ENCODE measurements around the gene FRMD4B.

FRMD4B gene

DNA sequence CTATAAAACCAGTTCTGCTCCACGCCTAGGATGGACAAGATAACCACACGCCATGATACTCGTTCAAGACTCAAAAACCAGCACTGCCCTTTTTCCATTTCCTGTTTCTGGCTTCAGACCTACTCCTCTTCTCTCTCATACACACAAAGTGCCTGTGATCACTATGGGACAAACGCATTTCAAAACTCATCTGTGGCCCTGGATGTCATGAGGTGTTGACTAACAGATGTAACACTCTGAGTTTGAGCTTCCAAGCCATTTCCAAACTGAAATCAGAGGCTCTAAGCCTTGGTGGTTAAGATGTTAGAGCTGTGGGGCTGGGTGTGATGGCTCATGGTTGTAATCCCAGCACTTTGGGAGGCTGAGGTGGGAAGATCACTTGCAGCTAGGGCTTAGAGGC is 207.8 kb downstream of the FRMD4B start:
- peaks cover 22% of the 10 kb centered on the region for H3K4me1 ChIP-seq (ENCODE audit: control insufficient read depth, insufficient read depth, low read length)
- H3K36me3 ChIP-seq (ENCODE audit: insufficient read depth, low read length): no peaks in the 10 kb centered on the region

DNA sequence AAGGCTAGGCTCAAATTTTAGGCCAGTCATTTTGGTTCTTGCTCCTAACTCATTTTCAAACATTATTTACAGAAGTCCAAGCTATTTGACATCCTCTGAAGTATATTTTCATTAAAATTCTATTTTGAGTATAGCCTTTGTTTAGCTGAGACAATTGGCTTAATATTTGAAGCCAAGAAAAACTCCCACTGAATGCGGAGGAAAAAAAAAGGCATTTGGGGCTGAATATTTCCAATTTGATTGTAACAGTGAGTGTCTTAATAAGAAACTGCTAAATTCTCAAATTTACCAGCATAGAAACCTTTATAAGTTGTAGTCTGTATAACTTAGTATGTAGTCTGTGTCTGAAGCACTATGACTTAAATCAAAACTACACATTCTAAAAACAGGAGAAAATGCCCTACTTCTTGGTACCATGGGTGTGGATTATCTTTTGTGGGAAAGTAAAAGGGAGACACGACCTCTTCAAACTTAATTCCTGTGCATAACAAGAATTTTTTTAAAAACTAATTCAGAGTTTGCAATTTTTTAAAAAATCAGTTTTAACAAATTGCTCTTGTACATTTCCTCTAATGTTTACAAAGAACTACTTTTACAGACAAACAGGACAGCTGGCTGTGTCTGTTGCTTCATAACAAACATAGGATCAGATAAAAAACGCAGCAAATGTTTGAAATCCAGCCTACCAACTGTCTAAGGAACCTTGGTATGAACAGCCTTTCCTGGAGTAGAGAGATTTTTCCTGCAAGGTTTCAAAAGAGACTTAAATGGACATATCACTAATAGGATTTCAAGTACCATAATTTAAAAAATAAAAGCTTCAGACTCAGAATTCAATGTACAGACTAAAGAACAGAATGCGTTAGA is 210.8 kb downstream of the FRMD4B start:
- H3K36me3 ChIP-seq (ENCODE audit: insufficient read depth, low read length): no peaks in the 10 kb centered on the region

More for the DNA sequence above, 207.8 kb downstream of the FRMD4B start:
- no peaks in the 10 kb centered on the region for H3K9me3 ChIP-seq (replicated peaks; ENCODE audit: low read length)
- no peak overlapping the region for H3K4me2 ChIP-seq (ENCODE audit: low read length)
- H3K4me3 ChIP-seq (ENCODE audit: low read length): no peak overlapping the region
- H3K9ac ChIP-seq (ENCODE audit: low read depth, low read length): no peak overlapping the region
- H3K27me3 ChIP-seq (ENCODE audit: control insufficient read depth, insufficient read depth, low read length): no peaks in the 10 kb centered on the region

DNA sequence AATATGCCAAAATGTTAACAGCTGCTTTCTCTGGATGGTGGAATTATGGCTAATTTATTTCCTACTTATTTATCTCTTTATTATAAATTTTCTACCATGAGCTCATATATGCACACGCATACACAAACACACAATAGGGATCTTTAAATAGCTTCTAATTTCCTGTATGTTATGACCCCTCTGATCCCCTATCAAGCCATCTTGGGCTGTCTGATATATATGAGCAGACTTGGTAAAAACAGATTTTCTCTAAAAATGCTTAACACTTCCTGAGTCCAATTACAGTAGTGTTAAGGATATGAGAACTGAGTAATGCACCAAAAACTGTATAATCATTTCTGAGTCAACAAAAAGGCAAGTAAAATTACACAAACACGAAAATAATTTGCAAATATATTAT is 211.4 kb downstream of the FRMD4B start:
- H3K9me3 ChIP-seq (replicated peaks; ENCODE audit: low read length): no peaks in the 10 kb centered on the region
- no peak overlapping the region for H3K4me3 ChIP-seq (ENCODE audit: low read length)
- H3K4me2 ChIP-seq (ENCODE audit: low read length): no peak overlapping the region
- H3K36me3 ChIP-seq (ENCODE audit: insufficient read depth, low read length): no peaks in the 10 kb centered on the region
- no peaks in the 10 kb centered on the region for H3K27me3 ChIP-seq (ENCODE audit: control insufficient read depth, insufficient read depth, low read length)
- peaks cover 4% of the 10 kb centered on the region for H3K4me1 ChIP-seq (ENCODE audit: control insufficient read depth, insufficient read depth, low read length)
- no peak overlapping the region for H3K9ac ChIP-seq (ENCODE audit: low read depth, low read length)

More for the DNA sequence above, 210.8 kb downstream of the FRMD4B start:
- H3K27me3 ChIP-seq (ENCODE audit: control insufficient read depth, insufficient read depth, low read length): no peaks in the 10 kb centered on the region
- no peak overlapping the region for H3K4me3 ChIP-seq (ENCODE audit: low read length)
- H3K9me3 ChIP-seq (replicated peaks; ENCODE audit: low read length): no peaks in the 10 kb centered on the region
- H3K9ac ChIP-seq (ENCODE audit: low read depth, low read length): no peak overlapping the region
- H3K4me2 ChIP-seq (ENCODE audit: low read length): no peak overlapping the region
- peaks cover 4% of the 10 kb centered on the region for H3K4me1 ChIP-seq (ENCODE audit: control insufficient read depth, insufficient read depth, low read length)

DNA sequence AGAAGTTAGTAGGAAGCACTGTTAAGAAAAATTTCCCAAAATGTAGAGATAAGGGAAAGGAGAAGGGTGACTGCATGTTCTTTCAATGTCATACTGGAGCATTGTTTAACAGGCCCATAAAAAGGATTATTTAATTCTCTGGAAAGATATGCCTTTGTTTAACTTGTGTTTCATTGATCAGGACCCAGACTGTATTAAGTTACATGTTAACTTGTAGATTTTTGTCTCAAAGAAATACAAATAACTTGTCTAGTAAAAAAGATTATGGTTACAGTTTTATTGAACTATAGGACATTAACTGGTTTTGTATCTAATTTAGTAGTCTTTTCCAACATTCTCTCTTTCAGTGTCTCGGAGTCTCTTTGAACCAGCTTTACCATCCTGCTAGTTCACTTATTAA is 213.8 kb downstream of the FRMD4B start:
- Histone ChIP-seq H3K36me3 (ENCODE audit: insufficient read depth, low read length) (no peaks in the 10 kb centered on the region), H3K4me1 (ENCODE audit: control insufficient read depth, insufficient read depth, low read length) (peaks cover 4% of the 10 kb centered on the region), H3K27me3 (ENCODE audit: control insufficient read depth, insufficient read depth, low read length) (no peaks in the 10 kb centered on the region), H3K9me3 (replicated peaks; ENCODE audit: low read length) (no peaks in the 10 kb centered on the region), H3K4me3 (ENCODE audit: low read length) (no peak overlapping the region), H3K4me2 (ENCODE audit: low read length) (no peak overlapping the region), H3K9ac (ENCODE audit: low read depth, low read length) (no peak overlapping the region)

DNA sequence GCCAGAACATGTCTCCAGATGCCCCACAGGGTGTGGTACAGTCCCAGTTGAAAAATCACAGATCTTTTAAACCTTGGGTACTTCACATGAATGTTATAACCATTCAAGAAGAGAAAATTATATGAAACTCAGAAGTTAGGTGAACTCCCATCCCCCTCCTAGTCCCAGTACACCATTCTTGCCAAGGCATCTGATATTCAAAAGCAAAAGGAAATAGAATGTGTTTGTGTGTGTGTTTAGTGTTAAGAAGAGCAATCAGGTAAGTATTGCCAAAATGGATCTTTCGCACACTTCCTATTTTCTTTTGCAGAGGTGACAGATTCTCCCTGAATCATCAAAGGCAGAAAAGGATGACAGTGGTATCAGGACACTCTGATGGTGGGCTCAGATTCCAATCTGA is 219.4 kb downstream of the FRMD4B start:
- Histone ChIP-seq H3K36me3 (ENCODE audit: insufficient read depth, low read length) (no peaks in the 10 kb centered on the region), H3K9ac (ENCODE audit: low read depth, low read length) (no peak overlapping the region), H3K4me1 (ENCODE audit: control insufficient read depth, insufficient read depth, low read length) (no peaks in the 10 kb centered on the region), H3K4me3 (ENCODE audit: low read length) (no peak overlapping the region), H3K27me3 (ENCODE audit: control insufficient read depth, insufficient read depth, low read length) (no peaks in the 10 kb centered on the region), H3K4me2 (ENCODE audit: low read length) (no peak overlapping the region), H3K9me3 (replicated peaks; ENCODE audit: low read length) (no peaks in the 10 kb centered on the region)

DNA sequence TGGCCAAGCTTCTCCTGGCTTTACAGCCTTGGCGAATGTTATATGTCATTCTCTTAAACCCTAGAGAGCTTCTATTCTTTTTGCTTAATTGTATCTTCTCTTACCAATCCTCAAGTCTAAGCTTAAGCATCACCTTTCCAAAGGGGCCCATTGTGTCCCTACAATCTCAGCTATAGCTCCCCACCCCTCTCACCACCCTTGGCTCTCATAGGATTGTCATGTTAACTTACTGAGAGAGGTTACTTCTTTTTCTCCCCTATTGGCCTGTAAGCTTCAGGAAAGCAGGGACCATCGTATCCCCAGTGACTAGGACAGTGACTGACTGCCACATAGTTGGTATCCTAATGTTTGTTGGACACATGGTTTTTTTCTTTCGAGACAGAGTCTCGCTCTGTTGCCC is 220.1 kb downstream of the FRMD4B start:
- Histone ChIP-seq H3K4me1 (ENCODE audit: control insufficient read depth, insufficient read depth, low read length) (no peaks in the 10 kb centered on the region), H3K36me3 (ENCODE audit: insufficient read depth, low read length) (no peaks in the 10 kb centered on the region), H3K9me3 (replicated peaks; ENCODE audit: low read length) (no peaks in the 10 kb centered on the region), H3K4me2 (ENCODE audit: low read length) (no peak overlapping the region), H3K27me3 (ENCODE audit: control insufficient read depth, insufficient read depth, low read length) (no peaks in the 10 kb centered on the region), H3K9ac (ENCODE audit: low read depth, low read length) (no peak overlapping the region), H3K4me3 (ENCODE audit: low read length) (no peak overlapping the region)

DNA sequence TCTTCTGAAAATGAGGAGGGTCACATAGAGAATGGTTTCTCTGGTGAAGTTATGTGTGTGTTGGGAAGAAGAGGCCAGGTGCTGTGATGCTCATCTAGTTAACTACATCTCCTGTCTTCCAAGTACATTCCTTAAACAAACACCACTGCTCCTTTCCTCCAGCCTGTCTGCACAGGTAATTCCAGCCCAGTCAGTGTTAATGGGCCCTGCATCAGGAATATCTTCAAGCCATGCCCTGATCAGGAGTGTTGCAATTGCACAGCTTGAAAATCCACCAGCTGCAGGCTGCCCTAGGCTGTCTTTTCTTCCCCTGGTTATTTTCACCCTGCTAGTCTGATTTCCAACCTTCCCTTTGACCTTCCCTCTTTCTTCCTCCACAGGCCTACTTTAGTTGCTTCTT is 221.6 kb downstream of the FRMD4B start:
- H3K9ac ChIP-seq (ENCODE audit: low read depth, low read length): no peak overlapping the region
- no peak overlapping the region for H3K4me2 ChIP-seq (ENCODE audit: low read length)
- no peaks in the 10 kb centered on the region for H3K36me3 ChIP-seq (ENCODE audit: insufficient read depth, low read length)
- no peaks in the 10 kb centered on the region for H3K4me1 ChIP-seq (ENCODE audit: control insufficient read depth, insufficient read depth, low read length)
- H3K4me3 ChIP-seq (ENCODE audit: low read length): no peak overlapping the region
- no peaks in the 10 kb centered on the region for H3K27me3 ChIP-seq (ENCODE audit: control insufficient read depth, insufficient read depth, low read length)
- no peaks in the 10 kb centered on the region for H3K9me3 ChIP-seq (replicated peaks; ENCODE audit: low read length)

DNA sequence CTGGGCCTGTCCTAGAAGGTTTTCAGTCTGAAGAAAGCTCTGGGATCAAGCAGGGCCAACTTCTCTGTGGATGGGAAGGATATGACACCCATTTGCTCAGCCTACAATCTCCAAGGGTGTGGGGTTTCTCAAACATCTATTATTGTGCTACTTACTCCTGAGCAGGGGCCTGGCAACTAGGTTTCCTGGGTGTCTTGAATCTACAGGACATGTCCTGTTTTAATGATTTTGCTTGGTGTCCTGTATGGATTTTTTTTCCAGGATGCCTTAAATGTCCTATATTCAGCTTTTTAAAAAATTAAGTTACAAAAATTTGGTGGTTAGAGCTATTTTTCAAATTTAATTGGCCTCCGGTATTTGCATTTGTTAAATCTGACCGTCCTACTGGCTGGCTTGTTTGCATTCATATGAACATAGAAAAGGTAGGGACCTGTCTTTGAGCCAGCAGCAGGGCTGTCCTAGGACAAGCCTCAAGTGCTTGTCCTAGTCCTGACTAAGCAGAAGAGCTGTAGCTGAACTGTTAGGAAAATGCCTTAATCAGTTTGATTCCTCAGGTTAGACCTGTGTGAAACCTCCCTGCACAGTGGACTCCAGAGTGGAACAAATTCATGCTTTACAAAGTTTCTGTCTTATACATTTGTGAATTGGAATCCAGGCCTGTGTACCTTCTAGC is 223.4 kb downstream of the FRMD4B start:
- H3K9ac ChIP-seq (ENCODE audit: low read depth, low read length): no peak overlapping the region
- H3K4me2 ChIP-seq (ENCODE audit: low read length): no peak overlapping the region
- no peak overlapping the region for H3K4me3 ChIP-seq (ENCODE audit: low read length)
- H3K36me3 ChIP-seq (ENCODE audit: insufficient read depth, low read length): no peaks in the 10 kb centered on the region
- no peaks in the 10 kb centered on the region for H3K9me3 ChIP-seq (replicated peaks; ENCODE audit: low read length)
- no peaks in the 10 kb centered on the region for H3K4me1 ChIP-seq (ENCODE audit: control insufficient read depth, insufficient read depth, low read length)
- no peaks in the 10 kb centered on the region for H3K27me3 ChIP-seq (ENCODE audit: control insufficient read depth, insufficient read depth, low read length)

DNA sequence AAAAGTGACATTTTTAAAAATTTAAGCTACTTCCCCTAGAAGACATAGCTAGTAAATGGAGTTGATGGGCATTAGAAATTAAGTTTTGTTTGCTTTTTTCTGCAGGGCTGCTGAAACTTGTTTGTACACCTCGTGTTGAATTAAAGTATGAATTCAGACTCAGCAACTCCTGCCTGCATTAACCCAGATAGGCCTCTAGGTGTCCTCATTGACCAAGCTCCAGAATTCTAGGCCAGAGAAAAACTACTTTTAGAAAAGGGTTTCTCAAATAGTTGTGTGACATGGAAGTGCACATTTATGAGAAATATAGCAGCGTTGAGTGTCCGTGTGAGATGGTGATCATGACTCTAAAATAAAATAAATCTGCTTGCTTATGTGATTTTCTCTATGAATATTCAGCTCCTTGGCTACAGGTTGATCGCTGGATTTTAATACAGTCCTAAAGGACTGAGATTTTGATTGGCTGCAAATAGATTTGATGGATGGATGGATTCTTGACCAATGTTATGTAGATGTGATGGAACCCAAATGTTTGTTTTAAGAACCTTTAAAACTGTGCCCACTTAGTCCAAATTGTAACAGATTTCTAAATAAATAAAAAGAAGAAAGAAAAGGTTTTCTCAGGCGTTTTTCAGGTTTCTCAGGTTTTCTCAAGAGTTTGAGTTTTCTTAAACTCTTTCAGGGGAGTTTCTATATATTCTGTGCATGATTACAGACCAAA is 224.1 kb downstream of the FRMD4B start:
- Histone ChIP-seq H3K4me3 (ENCODE audit: low read length) (no peak overlapping the region), H3K4me2 (ENCODE audit: low read length) (no peak overlapping the region), H3K4me1 (ENCODE audit: control insufficient read depth, insufficient read depth, low read length) (no peaks in the 10 kb centered on the region), H3K36me3 (ENCODE audit: insufficient read depth, low read length) (no peaks in the 10 kb centered on the region), H3K9ac (ENCODE audit: low read depth, low read length) (no peak overlapping the region), H3K9me3 (replicated peaks; ENCODE audit: low read length) (no peaks in the 10 kb centered on the region), H3K27me3 (ENCODE audit: control insufficient read depth, insufficient read depth, low read length) (no peaks in the 10 kb centered on the region)

DNA sequence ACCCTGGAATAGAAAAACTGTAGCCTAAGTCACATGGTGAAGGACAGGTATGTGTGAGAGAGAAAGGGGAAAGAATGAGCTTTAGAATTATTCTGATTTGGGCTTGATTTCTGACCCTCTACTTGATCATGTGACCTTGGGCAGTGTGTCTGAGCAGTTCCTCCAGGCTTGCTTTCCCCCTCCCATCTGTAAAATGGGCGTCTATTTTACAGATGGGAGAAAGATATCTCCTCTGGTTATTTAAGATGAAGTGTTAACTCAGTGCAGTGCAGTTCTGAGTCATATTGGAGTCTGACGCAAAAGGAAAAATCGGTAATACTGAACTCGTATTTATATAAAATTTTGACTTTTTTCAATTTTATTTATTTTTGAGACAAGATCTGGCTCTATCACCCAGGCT is 225.4 kb downstream of the FRMD4B start:
- Histone ChIP-seq H3K4me3 (ENCODE audit: low read length) (no peak overlapping the region), H3K9ac (ENCODE audit: low read depth, low read length) (no peak overlapping the region), H3K27me3 (ENCODE audit: control insufficient read depth, insufficient read depth, low read length) (peaks cover under 1% of the 10 kb centered on the region), H3K36me3 (ENCODE audit: insufficient read depth, low read length) (no peaks in the 10 kb centered on the region), H3K4me2 (ENCODE audit: low read length) (no peak overlapping the region), H3K4me1 (ENCODE audit: control insufficient read depth, insufficient read depth, low read length) (no peaks in the 10 kb centered on the region), H3K9me3 (replicated peaks; ENCODE audit: low read length) (no peaks in the 10 kb centered on the region)

DNA sequence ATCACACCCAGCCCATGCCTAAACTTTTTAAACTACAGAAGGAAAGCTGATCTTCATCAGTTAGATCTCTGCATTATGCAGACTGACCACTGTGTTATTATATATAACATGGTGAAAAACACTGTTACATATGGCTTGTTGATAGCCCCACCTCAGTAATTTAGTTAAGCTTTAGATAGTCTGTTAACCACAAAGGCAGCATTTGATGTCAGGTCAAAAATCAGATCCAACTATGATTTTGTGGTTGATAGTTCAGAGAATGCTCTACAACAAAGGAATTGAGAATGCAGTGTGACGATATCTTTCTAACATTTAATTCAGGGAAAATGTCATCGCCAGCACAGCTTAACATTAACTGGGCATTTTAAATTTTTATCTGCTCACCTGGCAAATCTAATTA is 225.8 kb downstream of the FRMD4B start:
- Histone ChIP-seq H3K4me3 (ENCODE audit: low read length) (no peak overlapping the region), H3K9ac (ENCODE audit: low read depth, low read length) (no peak overlapping the region), H3K9me3 (replicated peaks; ENCODE audit: low read length) (no peaks in the 10 kb centered on the region), H3K4me2 (ENCODE audit: low read length) (no peak overlapping the region), H3K36me3 (ENCODE audit: insufficient read depth, low read length) (no peaks in the 10 kb centered on the region), H3K27me3 (ENCODE audit: control insufficient read depth, insufficient read depth, low read length) (peaks cover 4% of the 10 kb centered on the region), H3K4me1 (ENCODE audit: control insufficient read depth, insufficient read depth, low read length) (no peaks in the 10 kb centered on the region)
